BLaER1 (cell line): Measurements from ENCODE around the gene ARID3C.

Experiments
- H3K27ac ChIP-seq: shearing (Covaris generic); formaldehyde crosslinking; 2 replicates; pipeline ENCODE4 v1.8.1; 2022
- H3K27me3 ChIP-seq: shearing (Covaris generic); formaldehyde crosslinking; 2 replicates; pipeline ENCODE4 v1.8.1; 2022
- H3K36me3 ChIP-seq: shearing (Covaris generic); formaldehyde crosslinking; 2 replicates; pipeline ENCODE4 v1.8.1; 2022
- H3K4me1 ChIP-seq: shearing (Covaris generic); formaldehyde crosslinking; 2 replicates; pipeline ENCODE4 v1.8.1; 2022
- H3K4me2 ChIP-seq: shearing (Covaris generic); formaldehyde crosslinking; 2 replicates; pipeline ENCODE4 v1.8.1; 2022
- H3K4me3 ChIP-seq: shearing (Covaris generic); formaldehyde crosslinking; 2 replicates; pipeline ENCODE4 v1.8.1; 2022
- H3K9ac ChIP-seq: shearing (Covaris generic); formaldehyde crosslinking; 2 replicates; pipeline ENCODE4 v1.8.1; 2022
- H3K9me3 ChIP-seq: shearing (Covaris generic); formaldehyde crosslinking; 2 replicates; pipeline ENCODE4 v1.8.1; 2022
- H4K20me1 ChIP-seq: shearing (Covaris generic); formaldehyde crosslinking; 2 replicates; pipeline ENCODE4 v1.8.1; 2022
- Cebpa-rat ChIP-seq: shearing (Covaris generic); IDR thresholded peaks from 2 replicates; pipeline ENCODE4 v1.8.1; 2022

The ARID3C gene

GRCh38 chr9:34633166-34633565 is 4.3 kb upstream of the ARID3C start:
- no peak overlapping the region for H3K4me3 ChIP-seq
- H3K27ac ChIP-seq, result no peak overlapping the region
- H3K4me1 ChIP-seq, result peaks cover 47% of the 10 kb centered on the region
- H3K4me2 ChIP-seq, result no peak overlapping the region
- peaks cover 40% of the 10 kb centered on the region for H3K27me3 ChIP-seq
- TF ChIP-seq Cebpa-rat, result no peak
- H3K36me3 ChIP-seq, result peaks cover 11% of the 10 kb centered on the region
- H3K9ac ChIP-seq, result no peak overlapping the region
- no peaks in the 10 kb centered on the region for H3K9me3 ChIP-seq
- peaks cover 80% of the 10 kb centered on the region for H4K20me1 ChIP-seq

DNA sequence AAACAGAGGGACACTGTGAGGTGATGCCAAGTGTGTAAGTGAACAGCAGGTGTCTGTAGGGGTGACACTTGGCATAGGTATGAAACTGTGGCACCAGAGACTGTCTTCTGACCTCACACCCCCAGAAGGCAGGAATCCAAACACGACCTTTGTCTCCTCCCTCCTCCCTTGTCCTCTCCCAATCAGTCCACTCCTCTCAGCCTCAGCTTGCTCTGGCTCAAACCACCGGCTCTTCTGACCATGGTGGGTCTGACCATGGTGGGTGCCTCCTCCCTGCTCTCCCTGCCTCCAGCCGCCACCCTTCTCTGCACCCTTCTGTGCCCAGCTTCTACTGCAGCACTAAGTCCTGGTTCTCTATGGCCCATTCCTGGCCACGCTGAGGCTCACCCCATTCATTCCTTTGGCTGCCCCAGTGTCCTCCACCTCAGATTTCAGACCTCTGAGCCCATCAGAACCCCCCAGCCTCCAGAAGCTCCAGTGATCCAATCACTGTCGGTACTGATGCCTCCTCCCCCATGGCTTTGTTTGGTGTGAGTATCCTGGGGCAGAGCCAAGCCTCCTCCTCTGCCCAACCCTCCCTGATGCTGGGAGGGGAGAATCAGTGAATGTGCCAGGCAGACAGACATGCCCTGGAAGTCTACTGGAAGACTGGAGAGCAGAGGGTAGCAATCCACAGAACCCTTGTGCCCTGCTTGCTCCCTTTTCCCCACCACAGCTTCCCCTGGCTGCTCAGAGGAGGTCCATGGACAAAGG is 1.7 kb upstream of the ARID3C start:
- Histone ChIP-seq H3K4me1 (peaks cover 31% of the 10 kb centered on the region), H3K4me2 (no peak overlapping the region), H3K4me3 (no peak overlapping the region), H4K20me1 (peaks cover 88% of the 10 kb centered on the region), H3K9me3 (no peaks in the 10 kb centered on the region), H3K27me3 (peaks cover 66% of the 10 kb centered on the region), H3K9ac (no peak overlapping the region), H3K27ac (no peak overlapping the region), H3K36me3 (peaks cover 7% of the 10 kb centered on the region)
- no peak for TF ChIP-seq Cebpa-rat

GRCh38 chr9:34629491-34629808 is 584 bp upstream of the ARID3C start:
- Histone ChIP-seq H3K27me3 (peaks cover 77% of the 10 kb centered on the region), H3K9ac (no peak overlapping the region), H3K36me3 (no peaks in the 10 kb centered on the region), H3K4me3 (no peak overlapping the region), H3K4me2 (no peak overlapping the region), H3K9me3 (no peaks in the 10 kb centered on the region), H4K20me1 (peaks cover 76% of the 10 kb centered on the region), H3K27ac (no peak overlapping the region), H3K4me1 (peaks cover 20% of the 10 kb centered on the region)
- no peak for TF ChIP-seq Cebpa-rat

- no peaks in the 10 kb centered on the region for H3K36me3 ChIP-seq
- peaks cover 92% of the 10 kb centered on the region for H3K27me3 ChIP-seq
- H3K4me1 ChIP-seq, result peaks cover 11% of the 10 kb centered on the region
- no peak overlapping the region for H3K9ac ChIP-seq
- H3K4me3 ChIP-seq, result peak overlapping the region; percentile 52
- peaks cover 10% of the 10 kb centered on the region for H3K9me3 ChIP-seq
- H3K4me2 ChIP-seq, result peak overlapping the region; percentile 66; the same call in 1 of the 2 replicates
- no peak overlapping the region for H3K27ac ChIP-seq
- TF ChIP-seq Cebpa-rat, result no peak
- peaks cover 62% of the 10 kb centered on the region for H4K20me1 ChIP-seq
Observed at GRCh38 chr9:34627716-34628655, 880 bp downstream of the ARID3C start.

- peaks cover 14% of the 10 kb centered on the region for H3K4me1 ChIP-seq
- peaks cover 35% of the 10 kb centered on the region for H4K20me1 ChIP-seq
- no peak overlapping the region for H3K4me2 ChIP-seq
- H3K36me3 ChIP-seq, result no peaks in the 10 kb centered on the region
- H3K27me3 ChIP-seq, result peaks cover 100% of the 10 kb centered on the region
- H3K27ac ChIP-seq, result no peak overlapping the region
- H3K4me3 ChIP-seq, result no peak overlapping the region
- peaks cover 34% of the 10 kb centered on the region for H3K9me3 ChIP-seq
- no peak for TF ChIP-seq Cebpa-rat
- H3K9ac ChIP-seq, result no peak overlapping the region
Observed at GRCh38 chr9:34625186-34625486, 3.7 kb downstream of the ARID3C start.

DNA sequence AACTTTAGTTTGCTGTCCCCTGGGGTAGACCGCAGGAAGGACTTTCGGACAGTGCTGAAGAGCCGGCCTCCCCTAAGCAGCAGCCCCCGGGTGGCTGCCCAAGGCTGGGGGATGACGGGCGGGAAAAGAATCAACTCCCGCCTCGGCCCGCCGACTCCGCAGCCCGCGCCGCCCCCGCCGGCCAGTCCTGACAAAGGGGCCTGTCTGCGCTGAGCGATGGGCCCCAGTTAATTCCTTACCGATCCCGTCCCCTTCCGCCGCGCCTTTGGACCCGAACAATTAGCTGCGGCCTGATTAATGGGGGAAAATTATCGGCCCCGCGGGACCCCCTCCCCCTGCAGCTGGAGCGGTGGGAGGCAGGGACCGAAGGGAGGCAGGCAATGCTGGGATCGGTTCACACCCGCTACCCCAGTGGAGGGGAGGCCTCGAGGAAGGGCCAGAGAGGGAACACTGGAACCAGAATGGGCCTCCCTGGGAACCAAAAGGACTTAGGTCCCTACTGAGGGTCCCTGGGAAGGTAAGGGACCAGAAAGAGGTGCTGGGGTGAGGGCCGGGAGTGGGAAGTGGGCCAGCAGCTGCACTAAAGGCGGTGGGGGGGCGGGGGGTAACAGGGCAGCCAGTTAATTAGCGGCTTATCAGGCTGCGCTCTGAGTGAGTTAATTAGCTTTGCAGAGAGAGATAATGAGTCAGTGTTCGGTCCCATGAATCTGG is 4.2 kb downstream of the ARID3C start:
- Histone ChIP-seq H3K4me1 (peaks cover 17% of the 10 kb centered on the region), H3K27me3 (peaks cover 100% of the 10 kb centered on the region), H3K4me2 (no peak overlapping the region), H3K27ac (no peak overlapping the region), H3K9me3 (peaks cover 37% of the 10 kb centered on the region), H3K36me3 (no peaks in the 10 kb centered on the region), H3K9ac (no peak overlapping the region), H4K20me1 (peaks cover 30% of the 10 kb centered on the region), H3K4me3 (no peak overlapping the region)
- TF ChIP-seq Cebpa-rat, result no peak

GRCh38 chr9:34623374-34624235 is 5.3 kb downstream of the ARID3C start:
- peaks cover 20% of the 10 kb centered on the region for H4K20me1 ChIP-seq
- H3K4me3 ChIP-seq, result 0 out of 2 replicates have a peak overlapping the region, but pooled peaks have one; percentile 28
- H3K4me2 ChIP-seq, result no peak overlapping the region
- H3K4me1 ChIP-seq, result peaks cover 19% of the 10 kb centered on the region
- H3K9ac ChIP-seq, result no peak overlapping the region
- no peak for TF ChIP-seq Cebpa-rat
- no peak overlapping the region for H3K27ac ChIP-seq
- peaks cover 98% of the 10 kb centered on the region for H3K27me3 ChIP-seq
- H3K36me3 ChIP-seq, result no peaks in the 10 kb centered on the region
- peaks cover 37% of the 10 kb centered on the region for H3K9me3 ChIP-seq

DNA sequence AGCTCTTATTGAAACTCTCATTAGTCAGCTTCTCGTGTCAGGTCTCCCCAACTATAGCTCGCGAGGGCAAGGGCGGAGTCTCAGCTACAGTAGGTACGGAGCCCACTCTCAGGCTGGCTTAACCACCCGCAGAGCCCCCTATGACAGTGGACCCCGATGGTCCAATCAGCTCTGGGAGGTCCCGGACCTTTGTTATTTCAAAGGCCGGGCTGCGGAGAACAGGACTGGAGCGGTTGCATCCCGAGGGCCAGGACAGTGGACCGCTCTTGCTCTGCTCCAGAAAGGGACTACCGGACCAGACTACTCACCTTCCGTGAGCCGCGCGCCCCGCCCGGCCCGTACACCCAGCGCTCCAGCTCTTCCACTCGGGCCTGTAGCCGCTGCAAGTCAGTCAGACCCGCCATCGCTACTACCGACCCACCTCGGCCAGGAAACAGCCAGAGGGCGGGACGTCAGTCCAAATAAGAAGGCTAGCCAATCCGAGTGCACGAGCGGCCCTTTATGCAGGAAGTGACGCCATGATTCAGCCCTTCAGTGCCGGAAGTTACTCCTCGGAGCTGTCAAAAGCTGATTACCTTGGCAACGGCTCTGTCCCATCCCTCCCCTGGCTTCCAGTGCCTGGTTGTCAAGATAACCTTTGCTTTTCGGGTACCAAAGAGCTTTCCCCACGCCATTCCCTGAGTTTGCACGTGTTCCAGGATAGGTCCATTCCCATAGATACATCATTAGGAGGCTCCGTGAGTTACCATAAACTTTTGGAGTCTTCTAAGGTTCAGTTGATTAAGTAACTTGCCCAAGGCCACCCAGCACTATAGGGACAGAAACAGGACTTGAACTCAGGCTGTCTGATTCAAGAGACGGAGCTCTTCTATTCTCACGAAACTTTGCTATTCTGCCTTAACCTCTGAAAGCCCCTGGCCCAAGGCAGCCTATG is 8.5 kb downstream of the ARID3C start, which contains the start of gene DCTN3:
DCTN3 (minus strand) TSS at position 435 of the 934 bp plus-strand sequence; CDS start at position 404, 31 bp downstream.
- Histone ChIP-seq H3K27ac (no peak within 1 kb of the TSS), H3K4me1 (peaks cover 11% of the 10 kb centered on the region), H4K20me1 (no peaks in the 10 kb centered on the region), H3K4me3 (peak within 1 kb of the TSS; percentile 74), H3K36me3 (peaks cover 24% of the 10 kb centered on the region; the same call in 1 of the 2 replicates), H3K4me2 (peak within 1 kb of the TSS; percentile 79), H3K9me3 (peaks cover 37% of the 10 kb centered on the region), H3K27me3 (peaks cover 71% of the 10 kb centered on the region), H3K9ac (peak within 1 kb of the TSS; percentile 69)
- TF ChIP-seq Cebpa-rat, result no peak
